H9 (cell line): Measurements from ENCODE around the gene COASY. TPM values are rescaled to one million over a fixed set of nuclear protein-coding genes. Genes with fewer than 3 reads are reported as not detected.

Source experiments
- DNase-seq: peaks from one replicate; pipeline ENCODE4 v3.0.0-alpha.2; 2017
- H2AFZ ChIP-seq: one replicate; pipeline ENCODE4 v1.6.1; 2013; ENCODE audit warnings: mild to moderate bottlenecking, low read length, control low read depth, moderate library complexity
- H2AK5ac ChIP-seq: 2 replicates; pipeline ENCODE4 v1.6.1; 2013; ENCODE audit warnings: low read length, control low read depth, mixed read lengths; ENCODE audit not compliant: insufficient read length
- H2BK120ac ChIP-seq: one replicate; pipeline ENCODE4 v1.6.1; 2013; ENCODE audit warnings: low read depth, mild to moderate bottlenecking, low read length, control low read depth, inconsistent platforms; ENCODE audit not compliant: poor library complexity, severe bottlenecking
- H2BK12ac ChIP-seq: 2 replicates; pipeline ENCODE4 v1.6.1; 2013; ENCODE audit warnings: low read length, control low read depth, mixed read lengths, low read depth; ENCODE audit not compliant: insufficient read length
- H2BK15ac ChIP-seq: 2 replicates; pipeline ENCODE4 v1.6.1; 2013; ENCODE audit warnings: low read depth, low read length, control low read depth
- H2BK20ac ChIP-seq: one replicate; pipeline ENCODE4 v1.6.1; 2013; ENCODE audit warnings: low read depth, mild to moderate bottlenecking, low read length, control low read depth, inconsistent platforms; ENCODE audit not compliant: poor library complexity, severe bottlenecking
- H2BK5ac ChIP-seq: 2 replicates; pipeline ENCODE4 v1.6.1; 2013; ENCODE audit warnings: low read length, control low read depth, mixed read lengths; ENCODE audit not compliant: insufficient read length
- H3K14ac ChIP-seq: 2 replicates; pipeline ENCODE4 v1.6.1; 2013; ENCODE audit warnings: low read length, control low read depth; ENCODE audit not compliant: insufficient read depth
- H3K18ac ChIP-seq: 2 replicates; pipeline ENCODE4 v1.6.1; 2013; ENCODE audit warnings: low read depth, mild to moderate bottlenecking, mixed read lengths, low read length, control low read depth; ENCODE audit not compliant: insufficient read length
- H3K23ac ChIP-seq: 2 replicates; pipeline ENCODE4 v1.6.1; 2013; ENCODE audit warnings: low read length, control low read depth, mixed read lengths, low read depth; ENCODE audit not compliant: insufficient read length
- H3K23me2 ChIP-seq: 2 replicates; pipeline ENCODE4 v1.6.1; 2013; ENCODE audit warnings: low read depth, mild to moderate bottlenecking, mixed read lengths, low read length, control low read depth; ENCODE audit not compliant: insufficient read length, poor library complexity, severe bottlenecking
- H3K27ac ChIP-seq: 2 replicates; pipeline ENCODE4 v1.5.1; 2013; ENCODE audit warnings: low read length, control low read depth, mixed read lengths, low read depth; ENCODE audit not compliant: insufficient read length
- H3K27me3 ChIP-seq: 2 replicates; pipeline ENCODE4 v1.6.1; 2013; ENCODE audit warnings: low read length, control low read depth, inconsistent platforms; ENCODE audit not compliant: insufficient read depth
- H3K4ac ChIP-seq: 2 replicates; pipeline ENCODE4 v1.6.1; 2013; ENCODE audit warnings: low read depth, mild to moderate bottlenecking, control low read depth, inconsistent platforms, low read length, moderate library complexity
- H3K4me1 ChIP-seq: 2 replicates; pipeline ENCODE4 v1.6.1; 2013; ENCODE audit warnings: low read length, control low read depth, inconsistent platforms; ENCODE audit not compliant: insufficient read depth
- H3K4me2 ChIP-seq: 2 replicates; pipeline ENCODE4 v1.6.1; 2013; ENCODE audit warnings: low read length, control low read depth, mixed read lengths; ENCODE audit not compliant: insufficient read length, insufficient read depth
- H3K56ac ChIP-seq: 2 replicates; pipeline ENCODE4 v1.6.1; 2013; ENCODE audit warnings: low read depth, mild to moderate bottlenecking, mixed read lengths, low read length, control low read depth; ENCODE audit not compliant: insufficient read length
- H3K79me1 ChIP-seq: 2 replicates; pipeline ENCODE4 v1.6.1; 2013; ENCODE audit warnings: low read depth, mild to moderate bottlenecking, moderate library complexity, low read length, control low read depth, inconsistent platforms; ENCODE audit not compliant: insufficient read depth, poor library complexity, severe bottlenecking
- H3K79me2 ChIP-seq: 2 replicates; pipeline ENCODE4 v1.6.1; 2013; ENCODE audit warnings: low read length, control low read depth, inconsistent platforms; ENCODE audit not compliant: insufficient read depth
- H3K9ac ChIP-seq: 2 replicates; pipeline ENCODE4 v1.6.1; 2013; ENCODE audit warnings: low read length, control low read depth, mixed read lengths; ENCODE audit not compliant: insufficient read length; ENCODE audit errors: extremely low read depth
- H3K9me3 ChIP-seq: one replicate; pipeline ENCODE4 v1.6.1; 2013; ENCODE audit warnings: low read depth, low read length, inconsistent platforms; ENCODE audit not compliant: control insufficient read depth
- H3T11ph ChIP-seq: one replicate; pipeline ENCODE4 v1.6.1; 2013; ENCODE audit warnings: mild to moderate bottlenecking, low read length, control low read depth, inconsistent platforms
- H4K20me1 ChIP-seq: one replicate; pipeline ENCODE4 v1.6.1; 2013; ENCODE audit not compliant: control insufficient read depth, insufficient read length, insufficient read depth
- H4K5ac ChIP-seq: 2 replicates; pipeline ENCODE4 v1.6.1; 2013; ENCODE audit warnings: low read depth, mild to moderate bottlenecking, mixed read lengths, low read length, control low read depth; ENCODE audit not compliant: insufficient read length
- H4K8ac ChIP-seq: replicated peaks from 2 replicates; pipeline ENCODE4 v1.6.1; 2013; ENCODE audit warnings: low read length, control low read depth, mixed read lengths, low read depth; ENCODE audit not compliant: insufficient read length
- H4K91ac ChIP-seq: 2 replicates; pipeline ENCODE4 v1.6.1; 2013; ENCODE audit warnings: low read depth, mild to moderate bottlenecking, moderate library complexity, mixed read lengths, low read length, control low read depth; ENCODE audit not compliant: insufficient read length
- H3K27ac Mint-ChIP-seq, 3 experiments: 2 replicates in 2 of 3; 3 replicates in 1 of 3; pipeline ENCODE4 v1.8.0; 2020 to 2021; ENCODE audit warnings: mixed read lengths in 3 of 3, mild to moderate bottlenecking in 1 of 3, moderate library complexity in 1 of 3
- H3K27me3 Mint-ChIP-seq: 2 replicates; pipeline ENCODE4 v1.8.0; 2021; ENCODE audit warnings: low read depth, mild to moderate bottlenecking, moderate library complexity, mixed read lengths
- H3K36me3 Mint-ChIP-seq, 3 experiments: 2 replicates in 2 of 3; 3 replicates in 1 of 3; pipeline ENCODE4 v1.8.0; 2020 to 2021; ENCODE audit warnings: low read depth in 3 of 3, mixed read lengths in 3 of 3; ENCODE audit not compliant: insufficient read depth in 1 of 3
- H3K4me1 Mint-ChIP-seq, 2 experiments: 2 replicates each; pipeline ENCODE4 v1.8.0; 2020; ENCODE audit warnings: mixed read lengths in 2 of 2
- H3K4me3 Mint-ChIP-seq, 2 experiments: 2 replicates in 1 of 2; 3 replicates in 1 of 2; pipeline ENCODE4 v1.8.0; 2020 to 2021; ENCODE audit warnings: mild to moderate bottlenecking in 2 of 2, mixed read lengths in 2 of 2, moderate library complexity in 1 of 2
- H3K9me3 Mint-ChIP-seq, 2 experiments: 2 replicates in 1 of 2; 3 replicates in 1 of 2; pipeline ENCODE4 v1.8.0; 2020; ENCODE audit warnings: mild to moderate bottlenecking in 2 of 2, mixed read lengths in 2 of 2, moderate library complexity in 1 of 2
- WGBS: extraction: QIAGEN DNeasy Blood & Tissue Kit; methylation state at CpG from one replicate; pipeline ENCODE4 v1.1.7; 2013; ENCODE audit warnings: missing lambda C conversion rate, low lambda C conversion rate, mixed read lengths; ENCODE audit not compliant: insufficient read length; ENCODE audit errors: extremely low coverage; 5-methylcytosine and 5-hydroxymethylcytosine counted together
- total RNA-seq: library from RNA; stranded (reverse); gene quantifications from 2 replicates; pipeline ENCODE4 v1.2.1, GENCODE V29; 2021
- TF ChIP-seq, protein P1 (sequence below): fragments of 200-600 bp; sonication (generic); conservative IDR thresholded peaks from 3 replicates; pipeline ENCODE4 v1.8.0; 2021; ENCODE audit warnings: antibody characterized with exemption, mild to moderate bottlenecking

The COASY gene
- total RNA-seq, 1 experiment from 2014 or later: 84.1 TPM

DNA sequence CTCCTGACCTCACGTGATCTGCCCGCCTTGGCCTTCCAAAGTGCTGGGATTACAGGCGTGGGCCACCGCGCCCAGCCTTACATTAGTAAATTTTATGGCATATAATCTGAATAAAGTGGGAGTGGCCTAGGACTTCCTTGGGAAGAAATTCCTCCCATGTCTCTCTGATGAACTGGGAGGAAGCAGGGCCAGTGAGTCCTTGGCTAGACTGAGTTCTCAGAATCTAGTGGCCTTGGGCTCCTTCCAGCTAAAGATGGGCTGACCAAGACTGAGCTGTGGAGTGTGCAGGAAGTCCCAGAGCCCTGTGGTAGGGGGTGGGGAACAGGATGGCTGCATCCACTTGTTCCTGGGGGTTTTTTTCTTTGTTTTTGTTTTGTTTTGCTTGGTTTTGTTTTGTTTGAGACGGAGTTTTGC lies 35.9 kb upstream of the COASY start:
- H3K36me3 Mint-ChIP-seq: peaks cover 0 to 19% (median 16%) of the 10 kb centered on the region in 3 experiments; a peak in 6 of 7 replicates
- Histone ChIP-seq H4K20me1 (no peaks in the 10 kb centered on the region), H3K9me3 (no peaks in the 10 kb centered on the region), H2BK12ac (no peak overlapping the region), H4K5ac (no peak overlapping the region), H2BK120ac (no peak overlapping the region), H3K4me1 (no peaks in the 10 kb centered on the region), H3K79me2 (no peaks in the 10 kb centered on the region), H3K23me2 (no peaks in the 10 kb centered on the region), H3K4ac (no peak overlapping the region), H3K14ac (no peak overlapping the region), H3K27me3 (no peaks in the 10 kb centered on the region), H2AK5ac (no peak overlapping the region), H3T11ph (no peak overlapping the region), H3K4me2 (no peak overlapping the region), H3K56ac (no peak overlapping the region), H2AFZ (no peak overlapping the region), H2BK20ac (no peak overlapping the region), H3K9ac (no peak overlapping the region), H3K23ac (no peak overlapping the region), H4K91ac (no peak overlapping the region), H3K27ac (no peak overlapping the region), H2BK5ac (no peak overlapping the region), H3K79me1 (no peaks in the 10 kb centered on the region), H4K8ac (no peak overlapping the region), H3K18ac (no peak overlapping the region), H2BK15ac (no peak overlapping the region)
- DNase-seq: no peak
- peaks cover 21% of the 10 kb centered on the region for H3K27me3 Mint-ChIP-seq
- H3K27ac Mint-ChIP-seq: no peak overlapping the region
- H3K4me1 Mint-ChIP-seq: peaks cover 3 to 11% of the 10 kb centered on the region in 2 experiments; a peak in 3 of 4 replicates
- H3K4me3 Mint-ChIP-seq: no peak overlapping the region
- TF ChIP-seq, protein P1, sequence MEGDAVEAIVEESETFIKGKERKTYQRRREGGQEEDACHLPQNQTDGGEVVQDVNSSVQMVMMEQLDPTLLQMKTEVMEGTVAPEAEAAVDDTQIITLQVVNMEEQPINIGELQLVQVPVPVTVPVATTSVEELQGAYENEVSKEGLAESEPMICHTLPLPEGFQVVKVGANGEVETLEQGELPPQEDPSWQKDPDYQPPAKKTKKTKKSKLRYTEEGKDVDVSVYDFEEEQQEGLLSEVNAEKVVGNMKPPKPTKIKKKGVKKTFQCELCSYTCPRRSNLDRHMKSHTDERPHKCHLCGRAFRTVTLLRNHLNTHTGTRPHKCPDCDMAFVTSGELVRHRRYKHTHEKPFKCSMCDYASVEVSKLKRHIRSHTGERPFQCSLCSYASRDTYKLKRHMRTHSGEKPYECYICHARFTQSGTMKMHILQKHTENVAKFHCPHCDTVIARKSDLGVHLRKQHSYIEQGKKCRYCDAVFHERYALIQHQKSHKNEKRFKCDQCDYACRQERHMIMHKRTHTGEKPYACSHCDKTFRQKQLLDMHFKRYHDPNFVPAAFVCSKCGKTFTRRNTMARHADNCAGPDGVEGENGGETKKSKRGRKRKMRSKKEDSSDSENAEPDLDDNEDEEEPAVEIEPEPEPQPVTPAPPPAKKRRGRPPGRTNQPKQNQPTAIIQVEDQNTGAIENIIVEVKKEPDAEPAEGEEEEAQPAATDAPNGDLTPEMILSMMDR: no peak
- no CpG with 5 or more reads among the region's 6 CpGs for WGBS
- H3K9me3 Mint-ChIP-seq: 0 out of 5 replicates have a peak, but pooled peaks cover 0 to 3% of the 10 kb centered on the region in 2 experiments
